Left kidney (tissue), 2 donors: ENCODE measurements around the gene ABI1. TPM values are rescaled to one million over a fixed set of nuclear protein-coding genes. Genes with fewer than 3 reads are reported as not detected.

Source experiments
- DNase-seq: peaks from one replicate; pipeline ENCODE4 v3.0.0-alpha.2; 2013
- polyA plus RNA-seq: library from polyadenylated mRNA; unstranded; fragments of 120-200 nt; gene quantifications from one replicate; pipeline ENCODE4 v1.2.1, GENCODE V29; 2013; ENCODE audit not compliant: insufficient read length

Gene ABI1
- polyA plus RNA-seq, 1 donor, result 72.4 TPM

DNA sequence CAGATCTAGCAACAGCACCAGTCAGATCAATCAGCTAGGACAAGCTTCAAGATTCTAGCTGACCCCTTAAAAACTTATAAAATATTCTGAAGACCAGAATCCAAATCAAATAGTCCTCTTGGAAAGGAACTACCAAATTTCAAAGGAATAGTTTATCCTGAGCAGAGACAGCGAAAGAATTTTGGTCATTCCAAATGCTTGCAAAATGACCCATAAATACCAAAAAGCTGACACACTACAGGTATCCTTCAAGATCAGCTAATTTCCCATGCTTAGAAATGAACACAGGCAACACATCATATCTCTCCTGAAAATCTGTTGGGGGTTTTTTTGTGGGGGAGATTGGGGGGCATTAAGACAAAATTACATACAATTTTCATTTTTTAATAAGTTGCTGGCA, 84.5 kb downstream of the ABI1 start:
- DNase-seq, result no peak

- DNase-seq, result no peak
These were observed 87.1 kb downstream of the ABI1 start for GRCh38 chr10:26773633-26774032.

DNA sequence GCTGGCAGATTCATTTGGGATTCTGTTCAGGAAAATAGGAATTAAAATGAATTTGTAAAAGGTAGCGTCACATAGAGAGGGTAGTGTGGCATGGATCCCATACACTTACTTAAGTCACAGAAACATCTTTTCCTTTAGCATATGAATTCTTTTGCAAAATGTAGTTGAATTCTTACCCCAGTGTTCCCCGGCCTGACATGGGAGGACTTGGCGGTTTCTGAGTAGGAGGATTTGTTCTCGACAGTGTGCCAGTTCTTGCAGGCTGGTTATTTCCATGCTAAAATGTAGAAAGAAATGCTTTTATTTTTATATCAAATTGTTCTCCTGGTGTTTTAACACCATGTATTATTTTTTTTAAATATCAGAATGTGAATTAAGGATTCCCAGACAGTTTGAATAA, 90.7 kb downstream of the ABI1 start:
- no peak for DNase-seq

DNA sequence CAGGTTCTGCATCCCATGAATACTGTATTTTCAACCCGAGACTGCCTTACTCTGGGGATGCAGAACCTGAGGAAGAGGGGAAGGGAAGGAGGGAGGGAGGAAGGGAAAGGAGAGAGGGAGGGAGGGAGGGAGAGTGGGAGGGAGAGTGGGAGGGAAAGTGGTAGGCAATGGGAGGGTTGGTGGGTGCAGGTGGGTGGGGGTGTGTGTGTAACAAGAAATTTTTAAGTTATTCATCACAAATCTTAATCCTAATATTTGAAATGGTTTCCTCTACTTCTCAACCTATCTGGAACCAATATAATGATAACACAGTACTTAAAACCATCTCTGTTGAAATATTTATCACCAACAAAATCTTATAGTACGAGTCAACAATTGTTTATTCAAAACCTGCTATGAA, 95.2 kb downstream of the ABI1 start:
- DNase-seq, result no peak

DNA sequence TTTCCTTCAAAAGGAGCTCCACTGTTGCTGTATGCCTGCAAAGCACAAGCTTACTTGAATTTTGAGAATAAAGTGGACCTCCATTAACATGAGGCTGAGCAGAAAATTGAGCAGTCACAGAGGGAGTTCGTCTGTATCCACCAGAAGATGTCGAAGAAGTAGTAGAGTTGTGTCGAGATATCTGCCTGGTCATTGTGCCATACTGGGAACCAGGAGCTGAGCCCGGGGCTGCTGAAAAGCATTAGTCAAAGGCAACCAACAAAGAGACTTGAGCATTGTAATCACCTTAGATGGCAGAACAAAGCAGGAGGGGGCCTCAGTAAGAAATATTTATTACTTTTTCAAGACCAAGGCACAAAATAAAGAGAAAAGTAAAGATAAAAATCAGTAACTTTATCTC, 101.8 kb downstream of the ABI1 start:
- DNase-seq, result no peak

- no peak for DNase-seq
These were observed 105.3 kb downstream of the ABI1 start for GRCh38 chr10:26755443-26755903.

GRCh38 chr10:26746061-26746460, 114.7 kb downstream of the ABI1 start:
- DNase-seq, result no peak

DNA sequence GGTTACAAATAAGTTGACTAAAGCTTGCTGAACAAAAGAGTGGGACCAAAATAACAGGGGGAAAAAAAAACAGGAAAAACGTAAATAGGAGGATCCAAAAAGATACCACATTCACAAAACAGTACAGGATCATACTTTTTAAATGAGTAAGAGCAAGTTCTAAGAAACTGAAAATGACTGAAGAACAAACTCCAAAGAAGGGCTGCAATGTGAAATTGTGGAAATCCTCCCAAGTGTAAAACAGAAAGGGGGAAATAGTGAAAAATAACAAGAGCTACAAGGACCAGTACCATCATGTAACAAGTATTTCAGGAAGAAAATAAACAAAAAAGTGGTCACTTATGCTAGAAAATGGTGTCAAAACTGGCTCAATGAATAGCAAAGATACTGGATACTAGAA, 116.9 kb downstream of the ABI1 start:
- no peak for DNase-seq

DNA sequence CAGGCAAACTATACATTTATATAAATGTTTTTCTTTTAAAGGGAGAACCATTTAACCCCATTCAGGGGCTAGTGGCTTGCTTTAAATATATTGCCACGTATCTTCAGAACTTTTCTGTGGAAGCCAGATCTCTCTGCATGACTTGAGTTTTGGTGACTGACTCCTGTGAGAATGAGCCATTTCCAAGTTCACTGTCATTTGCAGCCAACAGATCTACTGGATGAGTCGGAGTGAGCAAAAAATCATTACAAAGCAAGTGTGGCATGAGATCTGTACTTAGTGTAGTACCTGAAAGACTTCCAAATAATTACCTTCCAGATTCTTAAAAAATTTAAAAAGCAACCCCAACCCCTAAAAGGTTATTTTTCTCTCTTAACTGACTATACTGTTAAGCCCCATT, 117.7 kb downstream of the ABI1 start:
- DNase-seq, result no peak

- DNase-seq, result no peak
These were observed 119.4 kb downstream of the ABI1 start for GRCh38 chr10:26741368-26741767.

- no peak for DNase-seq
These were observed 121.6 kb downstream of the ABI1 start for GRCh38 chr10:26739071-26739631.

DNA sequence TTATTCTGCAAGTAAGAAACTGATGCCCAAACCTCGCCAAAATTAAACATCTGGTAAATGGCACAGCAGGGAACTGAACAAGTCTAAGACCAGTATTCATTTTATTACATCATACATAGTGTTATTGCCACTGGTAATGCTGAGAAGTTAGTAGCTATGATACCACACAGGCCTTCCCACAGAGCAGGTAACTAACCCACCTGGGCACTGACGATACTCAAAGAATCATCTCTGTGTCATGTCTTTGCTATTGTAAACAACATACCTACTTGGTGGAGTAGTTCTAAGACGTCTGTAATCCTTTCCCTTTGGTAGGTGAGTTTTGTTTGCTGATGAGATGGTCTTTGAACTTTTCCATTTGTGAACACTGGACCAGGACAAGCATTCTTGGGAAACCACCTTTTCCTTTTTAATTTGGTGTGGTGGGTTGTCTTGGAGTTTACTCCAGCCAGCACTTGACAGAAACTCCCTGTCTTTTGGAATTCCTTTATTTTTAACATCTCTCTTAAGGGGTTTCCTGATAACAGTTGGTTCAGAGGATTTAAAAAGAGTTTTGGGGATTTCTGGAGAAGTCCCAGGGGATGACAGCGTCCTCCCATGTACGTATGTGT, 122.4 kb downstream of the ABI1 start:
- DNase-seq, result no peak

DNA sequence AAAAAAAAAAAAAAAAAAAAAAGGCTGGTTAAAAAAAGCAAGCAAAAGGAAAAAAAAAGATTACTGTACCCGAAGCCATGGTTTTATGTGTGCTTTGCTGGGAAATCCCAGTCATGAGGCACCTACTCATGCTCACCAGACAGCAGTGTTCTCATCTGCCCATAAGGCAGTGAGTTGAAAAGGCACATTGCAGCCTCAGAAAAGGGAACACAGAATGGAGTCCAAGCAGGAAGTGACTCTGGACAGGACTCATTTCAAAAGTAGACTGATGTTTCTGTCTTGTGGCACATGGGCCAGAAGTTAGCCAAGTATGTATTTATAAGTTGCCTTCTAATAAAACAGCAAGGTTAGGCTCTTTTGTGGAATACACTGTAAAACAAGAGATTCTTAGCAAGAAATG, 123.0 kb downstream of the ABI1 start:
- DNase-seq, result no peak

DNA sequence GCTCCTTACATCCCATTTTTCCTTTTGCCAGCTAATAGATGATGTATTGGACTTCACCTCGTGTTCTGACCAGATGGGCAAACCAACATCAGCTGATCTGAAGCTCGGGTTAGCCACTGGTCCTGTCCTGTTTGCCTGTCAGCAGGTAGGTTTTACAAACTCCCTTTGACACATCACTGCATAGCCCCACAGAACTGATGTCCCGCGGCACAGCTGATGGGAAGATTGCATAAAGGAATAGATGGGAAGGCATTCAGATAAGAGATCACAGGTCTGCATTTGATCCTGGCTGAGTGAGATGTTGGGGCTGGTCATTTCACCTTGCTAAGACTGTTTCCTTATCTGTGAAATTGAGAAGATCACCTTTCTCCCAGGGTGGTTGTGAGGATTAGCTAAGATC, 125.3 kb downstream of the ABI1 start:
- DNase-seq, result no peak

DNA sequence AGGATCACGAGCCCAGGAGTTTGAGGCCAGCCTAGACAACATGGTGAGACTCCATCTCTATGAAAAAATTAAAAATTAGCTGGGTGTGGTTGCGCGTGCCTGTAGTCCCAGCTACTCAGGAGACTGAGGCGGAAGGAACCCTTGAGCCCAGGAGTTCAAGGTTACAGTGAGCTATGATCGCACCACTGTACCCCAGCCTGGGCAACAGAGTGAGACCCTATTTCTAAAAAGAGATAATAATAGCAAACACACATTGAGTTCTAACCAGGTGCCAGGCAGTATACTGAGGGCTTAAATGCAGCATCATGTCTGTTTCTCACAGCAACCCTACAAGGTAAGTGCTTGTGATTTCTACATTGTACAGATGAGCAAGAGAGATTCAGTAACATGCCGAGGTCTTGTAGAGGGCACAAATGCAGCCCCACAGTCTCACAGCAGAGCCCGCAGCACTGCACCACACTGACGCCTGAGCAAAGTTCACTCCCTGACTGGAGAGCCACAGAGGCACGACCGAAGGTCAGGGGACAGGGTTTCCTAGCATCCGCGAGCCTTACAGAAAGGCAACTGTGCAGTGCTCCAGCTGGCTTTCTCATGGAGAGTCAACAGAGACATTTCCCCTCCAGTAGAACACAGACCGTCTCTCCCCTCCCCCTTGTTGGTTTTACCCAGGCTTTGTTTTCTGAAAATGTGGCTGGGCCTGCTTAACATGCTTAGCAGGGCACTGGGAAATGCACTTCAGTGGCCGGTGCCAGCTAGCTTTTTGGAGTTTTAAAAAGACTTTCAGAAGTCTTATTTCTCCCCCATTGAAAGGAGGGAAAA, 126.8 kb downstream of the ABI1 start:
- DNase-seq, result peak; percentile 15

DNA sequence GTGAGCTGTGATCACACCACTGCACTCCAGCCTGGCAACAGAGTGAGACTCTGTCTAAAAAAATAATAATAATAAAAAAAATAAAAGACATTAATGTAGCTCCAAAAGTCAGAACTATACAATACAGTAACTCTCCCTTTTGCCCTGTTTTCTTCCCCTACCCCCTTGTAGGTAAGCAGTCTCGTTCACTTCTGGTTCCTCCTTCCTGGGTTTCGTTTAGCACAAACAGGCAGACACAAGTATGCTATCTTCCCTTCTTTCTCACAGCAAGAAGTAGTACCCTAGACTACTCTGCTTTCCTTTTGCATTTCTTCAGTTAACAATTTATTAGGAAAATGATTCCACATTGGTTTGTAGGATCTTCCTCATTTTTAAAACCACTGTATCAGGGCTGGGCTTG, 130.2 kb downstream of the ABI1 start:
- DNase-seq, result no peak

DNA sequence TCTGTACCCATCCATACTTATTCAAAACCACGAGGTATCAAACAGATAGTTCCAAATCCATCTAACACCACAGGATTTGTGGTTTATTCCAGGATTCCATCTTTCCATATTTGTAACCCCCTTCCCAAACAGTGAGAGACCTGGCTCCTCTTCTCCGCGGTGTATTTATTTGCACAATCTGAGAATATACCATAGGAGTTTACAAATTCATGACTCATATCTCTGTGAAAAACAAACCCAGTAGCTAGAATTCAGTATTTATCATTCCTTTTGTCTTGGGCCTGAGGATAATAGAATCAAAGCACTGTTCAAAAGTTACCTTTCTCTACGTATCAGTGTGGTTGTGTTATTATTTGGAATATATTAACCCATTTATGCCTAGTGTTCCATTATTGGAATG, 131.4 kb downstream of the ABI1 start:
- no peak for DNase-seq

GRCh38 chr10:26728957-26729356, 131.8 kb downstream of the ABI1 start:
- no peak for DNase-seq

DNA sequence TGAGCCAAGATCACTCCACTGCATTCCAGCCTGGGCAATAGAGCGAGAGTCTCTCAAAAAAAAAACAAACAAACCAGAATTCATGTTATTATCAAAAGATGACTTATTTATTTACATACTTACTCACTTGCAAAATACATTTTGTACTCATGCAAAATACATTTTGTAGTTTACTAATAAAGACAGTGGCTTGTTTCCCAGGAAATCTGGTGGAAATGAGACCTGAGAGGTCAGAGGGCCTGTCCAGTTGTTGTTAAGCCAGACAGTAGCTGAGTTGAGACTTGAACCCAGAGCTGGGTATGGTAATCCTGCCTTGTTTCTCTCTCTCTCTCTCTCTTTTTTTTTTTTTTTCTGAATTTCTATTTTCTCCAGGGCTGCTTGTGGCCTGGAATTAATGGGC, 133.8 kb downstream of the ABI1 start:
- no peak for DNase-seq

DNA sequence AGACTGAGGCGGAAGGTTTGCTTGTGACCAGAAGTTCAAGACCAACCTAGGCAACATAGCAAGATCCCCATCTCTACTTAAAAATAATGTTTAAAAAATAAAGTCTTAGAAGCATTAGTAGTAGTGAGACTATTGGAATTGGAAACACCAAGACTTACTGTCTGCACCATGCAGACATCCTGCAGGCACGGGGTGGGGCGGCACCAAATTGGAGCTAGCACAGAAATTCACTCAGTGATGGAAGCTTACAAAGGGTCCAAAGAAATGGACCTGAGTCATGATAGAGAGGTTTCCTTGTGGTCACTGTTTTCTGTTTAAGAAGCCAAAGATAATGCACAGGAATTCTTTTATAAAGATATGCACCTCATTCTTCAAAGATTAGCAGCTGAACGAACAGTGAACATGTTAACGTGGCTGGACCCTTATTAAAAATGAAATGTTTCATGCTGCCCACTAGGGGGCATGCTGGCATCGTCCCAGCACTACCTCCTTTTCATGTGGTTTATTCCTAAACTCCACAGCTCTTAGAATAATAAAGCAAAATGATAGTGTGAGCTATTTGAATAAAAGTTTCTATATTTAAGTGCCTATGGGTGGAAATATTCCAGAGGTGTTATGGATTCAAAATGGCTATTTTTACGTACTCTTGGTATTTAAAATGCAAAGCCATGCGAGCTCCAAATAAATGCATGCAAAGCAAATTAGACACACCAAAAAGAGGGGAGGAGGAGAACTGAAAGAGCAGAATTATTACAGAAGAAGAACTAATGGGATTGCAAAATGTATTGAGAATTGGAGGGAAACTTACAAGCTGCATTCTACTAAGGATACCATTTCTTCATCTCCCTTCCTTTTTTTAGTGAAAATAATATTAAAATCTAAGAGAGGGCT, 134.7 kb downstream of the ABI1 start:
- DNase-seq, result peak; percentile 53

DNA sequence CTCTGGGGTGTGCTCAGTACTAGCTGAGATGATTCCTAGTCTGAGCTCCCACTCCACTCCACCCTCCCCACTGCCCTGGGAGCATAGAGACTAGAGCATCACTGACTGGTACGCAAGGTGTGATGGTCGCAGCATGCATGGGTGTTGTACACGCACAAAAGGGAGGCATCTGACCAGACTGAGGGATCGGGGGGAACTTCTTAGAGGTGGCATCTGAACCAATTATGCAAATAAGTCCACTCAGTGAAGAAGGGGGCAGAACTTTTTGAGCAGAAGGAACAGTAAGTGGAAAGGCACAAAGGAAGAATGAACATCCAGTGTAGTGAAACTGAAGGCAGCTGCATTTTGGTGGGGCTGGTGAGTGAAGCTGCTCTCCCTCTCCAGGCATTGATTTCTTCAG, 137.7 kb downstream of the ABI1 start:
- no peak for DNase-seq

DNA sequence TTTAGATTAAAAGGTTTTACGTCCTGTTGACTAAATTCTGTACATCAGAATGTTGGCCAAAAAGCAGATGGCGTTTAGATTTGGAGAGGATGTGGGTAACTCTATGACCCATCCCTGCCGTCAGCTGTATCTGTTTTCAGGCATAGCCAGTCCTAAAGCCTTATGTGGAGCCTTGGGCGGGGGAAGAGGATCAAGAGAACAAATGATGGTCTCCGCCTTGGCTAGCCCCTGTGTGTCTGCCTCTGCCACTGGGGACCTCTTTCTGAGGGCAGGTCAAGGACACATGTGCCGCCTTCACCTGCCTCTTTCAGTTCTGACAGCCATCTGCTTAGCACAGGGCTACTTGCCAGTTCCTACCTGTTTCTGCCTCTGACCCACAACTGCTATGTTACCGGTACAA, 139.2 kb downstream of the ABI1 start:
- no peak for DNase-seq

DNA sequence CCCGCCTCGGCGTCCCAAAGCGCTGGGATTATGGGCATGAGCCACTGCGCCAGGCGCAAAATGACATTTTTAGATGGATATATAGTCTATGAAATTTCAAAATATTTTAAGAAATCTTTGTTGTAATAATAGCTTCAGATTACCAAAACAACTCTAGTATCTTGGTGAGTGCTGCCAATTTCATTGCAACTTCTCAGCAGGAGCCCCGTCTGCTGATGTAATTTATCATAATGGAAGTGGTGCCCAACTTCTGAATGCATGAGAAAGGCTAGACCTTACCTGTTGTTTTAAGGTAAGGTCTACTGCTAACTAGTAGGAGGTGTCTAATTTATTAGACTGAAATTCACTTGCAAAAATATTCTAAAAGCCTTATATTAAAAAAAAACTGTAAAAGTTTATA, 143.3 kb downstream of the ABI1 start:
- DNase-seq, result no peak
